ENCODE data around the gene ARNT2.

ARNT2 gene

GRCh38 chr15:80559761-80560160, 155.6 kb downstream of the ARNT2 start:
- no peak for DNase-seq

GRCh38 chr15:80560601-80561400, 156.6 kb downstream of the ARNT2 start:
- DNase-seq = no peak

DNA sequence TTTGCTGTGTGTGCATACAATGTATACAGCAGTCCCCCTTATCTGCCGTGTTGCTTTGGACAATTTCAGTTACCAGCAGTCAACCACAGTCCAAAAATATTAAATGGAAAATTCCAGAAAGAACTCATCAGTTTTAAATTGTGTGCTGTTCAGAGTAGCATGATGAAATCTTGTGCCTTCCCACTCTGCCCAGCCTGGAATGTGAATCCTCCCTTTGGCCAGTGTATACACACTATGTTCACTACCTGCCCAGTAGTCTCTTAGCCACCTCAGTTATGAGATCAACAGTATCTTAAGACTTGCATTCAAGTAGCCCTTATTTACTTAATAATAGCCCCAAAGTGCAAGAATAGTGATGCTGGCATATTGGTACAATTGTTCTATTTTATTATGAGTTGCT, 157.3 kb downstream of the ARNT2 start:
- DNase-seq = no peak

DNA sequence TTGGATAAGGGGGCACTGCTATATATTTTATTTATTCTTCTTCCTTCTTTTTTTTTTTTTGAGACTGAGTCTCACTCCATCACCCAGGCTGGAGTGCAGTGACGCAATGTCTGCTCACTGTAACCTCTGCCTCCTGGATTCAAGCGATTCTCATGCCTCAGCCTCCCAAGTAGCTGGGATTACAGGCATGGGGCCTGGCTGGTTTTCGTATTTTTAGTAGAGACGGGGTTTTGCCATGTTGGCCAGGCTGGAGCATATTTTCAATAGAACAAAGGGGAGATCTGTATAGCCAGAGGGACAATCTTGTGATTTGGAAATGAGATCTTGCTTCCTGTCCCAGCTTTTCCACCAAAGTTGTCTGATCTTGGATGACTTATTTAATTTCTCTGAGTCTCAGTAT, 157.9 kb downstream of the ARNT2 start:
- DNase-seq = no peak

GRCh38 chr15:80562846-80563245, 158.7 kb downstream of the ARNT2 start:
- DNase-seq = no peak

DNA sequence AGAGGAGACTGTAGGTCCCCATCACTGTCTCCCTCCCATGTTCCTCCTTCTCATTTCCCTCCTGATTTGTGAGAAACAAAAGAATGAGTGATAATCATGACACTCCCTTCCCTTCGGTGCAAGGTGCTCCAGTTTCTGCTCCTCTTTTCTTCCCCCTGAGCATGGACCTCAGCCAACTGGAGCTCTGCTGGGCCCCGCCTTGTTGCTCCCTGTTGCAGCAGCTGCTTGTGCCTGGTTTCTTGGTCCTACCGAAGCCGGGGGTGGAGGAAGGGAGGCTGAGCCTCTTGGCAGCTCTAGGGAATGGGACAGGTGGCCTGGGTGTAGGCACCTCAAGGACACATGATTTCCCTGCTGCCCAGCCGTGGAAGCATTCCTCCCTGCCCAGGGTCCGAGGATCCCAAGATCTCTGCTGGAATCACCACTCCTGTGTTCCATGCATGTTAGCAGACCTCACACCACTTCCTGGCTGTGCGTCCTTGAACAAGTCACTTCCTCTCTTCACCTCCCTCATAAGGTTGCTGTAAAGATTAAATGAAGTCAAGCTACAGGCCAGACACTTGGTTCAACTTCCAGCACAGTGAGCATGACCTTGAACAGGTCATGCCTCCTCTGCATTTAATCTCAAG, 159.3 kb downstream of the ARNT2 start:
- no peak for DNase-seq

- DNase-seq = no peak
These were observed 159.9 kb downstream of the ARNT2 start for GRCh38 chr15:80564056-80564455.

- DNase-seq = no peak
These were observed 161.2 kb downstream of the ARNT2 start for GRCh38 chr15:80565398-80565797.

GRCh38 chr15:80565988-80566387, 161.8 kb downstream of the ARNT2 start:
- no peak for DNase-seq

GRCh38 chr15:80567721-80568157, 163.6 kb downstream of the ARNT2 start:
- DNase-seq = peak in 1 of 2 experiments; percentile 6

DNA sequence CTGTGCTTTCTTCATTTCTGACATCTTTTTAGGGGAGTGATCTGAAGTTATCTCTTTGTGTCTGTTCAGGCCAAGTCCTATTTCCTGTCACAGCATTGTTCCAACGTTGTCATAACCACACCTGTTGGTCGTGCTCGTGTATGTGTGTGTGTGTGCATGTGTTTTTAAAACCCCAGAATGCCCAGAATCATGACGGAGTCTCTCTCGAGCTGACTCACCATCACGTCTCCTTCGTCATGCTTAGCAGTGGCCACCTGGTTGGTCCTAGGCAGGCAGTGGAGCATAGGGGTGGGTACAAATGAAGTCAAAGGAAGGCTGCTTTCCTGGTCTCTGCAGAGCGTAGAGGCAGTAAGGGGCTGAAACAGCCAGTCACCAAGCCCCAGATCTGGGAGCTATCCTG, 164.1 kb downstream of the ARNT2 start:
- DNase-seq = no peak

GRCh38 chr15:80568876-80569605, 164.9 kb downstream of the ARNT2 start:
- no peak for DNase-seq

- no peak for DNase-seq
These were observed 165.5 kb downstream of the ARNT2 start for GRCh38 chr15:80569656-80570055.

GRCh38 chr15:80570553-80570952, 166.4 kb downstream of the ARNT2 start:
- DNase-seq = no peak

- no peak for DNase-seq
These were observed 168.2 kb downstream of the ARNT2 start for GRCh38 chr15:80572337-80572736.

DNA sequence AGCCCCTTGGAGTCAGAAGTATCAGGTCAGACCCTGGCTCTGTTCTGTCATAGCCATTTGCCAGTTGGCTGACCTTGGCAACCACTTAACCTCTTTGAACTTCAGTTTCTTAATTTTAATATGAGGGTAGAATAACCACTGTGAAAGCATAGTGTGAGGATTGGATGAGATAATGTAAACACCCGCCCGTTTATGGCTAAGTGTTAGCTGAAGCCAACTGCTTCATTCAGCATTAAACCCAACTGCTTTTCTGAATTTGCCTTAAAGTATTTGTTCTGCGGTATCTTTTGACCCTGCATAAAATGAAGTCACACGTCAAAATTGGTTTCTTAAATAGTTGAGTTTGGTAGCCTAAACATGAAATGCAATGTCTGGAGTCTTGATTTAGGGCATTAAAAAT, 169.4 kb downstream of the ARNT2 start:
- DNase-seq = no peak

GRCh38 chr15:80574590-80574989, 170.4 kb downstream of the ARNT2 start:
- no peak for DNase-seq

DNA sequence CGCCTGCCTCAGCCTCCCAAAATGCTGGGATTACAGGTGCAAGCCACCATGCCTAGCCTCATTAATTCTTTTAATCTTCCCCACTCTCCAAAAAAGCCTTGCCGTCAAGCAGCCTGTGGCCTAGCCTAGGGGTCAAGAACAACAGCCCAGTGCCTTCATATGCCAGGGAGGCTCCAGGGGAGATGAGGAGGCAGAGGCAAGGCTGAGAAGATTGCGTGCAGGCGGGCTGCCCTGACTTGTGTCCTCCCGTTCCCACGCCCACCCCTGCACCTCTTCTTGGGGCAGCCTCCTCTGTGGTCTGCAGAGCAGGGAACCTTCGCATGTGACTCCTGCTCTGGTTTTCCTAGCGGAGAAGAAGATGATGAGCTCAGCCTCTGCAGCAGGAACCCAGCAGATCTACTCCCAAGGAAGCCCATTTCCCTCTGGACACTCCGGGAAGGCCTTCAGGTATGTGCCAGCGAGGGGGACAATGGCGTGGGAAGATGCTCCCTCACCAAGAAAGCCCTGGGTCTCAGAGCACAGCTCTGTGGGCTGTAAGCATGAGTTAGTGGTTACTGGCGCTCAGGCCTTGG, 172.4 kb downstream of the ARNT2 start:
- no peak for DNase-seq

DNA sequence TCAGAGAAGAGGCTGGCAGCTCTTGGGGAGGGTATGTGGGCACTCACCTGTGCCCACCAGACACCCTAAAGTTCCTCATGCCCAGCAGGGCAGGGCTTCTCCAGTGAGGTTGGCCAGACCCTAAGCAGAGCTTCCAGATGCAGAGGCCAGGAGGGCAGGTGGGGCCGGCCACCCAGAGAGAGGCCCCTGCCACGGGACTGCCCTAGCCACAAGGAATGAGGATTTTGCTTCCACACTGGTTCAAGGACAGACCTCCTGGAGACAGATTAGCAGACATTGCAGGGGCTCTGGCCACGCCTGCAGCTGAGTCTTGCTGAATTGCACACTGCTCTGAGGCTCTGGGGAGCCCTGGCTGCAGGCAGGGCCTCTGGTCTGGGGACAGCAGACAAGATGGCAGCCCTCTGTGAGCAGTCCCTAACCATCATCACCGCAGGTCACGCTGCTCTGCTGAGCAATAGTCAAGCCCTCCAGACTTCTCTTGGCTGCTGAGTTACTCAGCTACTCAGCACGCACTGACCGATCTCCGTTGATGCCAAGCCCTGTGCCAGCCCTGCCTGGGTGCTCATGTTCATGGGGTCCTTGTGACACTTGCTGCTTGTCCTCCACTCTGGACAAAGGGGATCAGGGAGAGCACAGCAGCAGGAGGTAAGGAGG, 173.5 kb downstream of the ARNT2 start:
- no peak for DNase-seq

DNA sequence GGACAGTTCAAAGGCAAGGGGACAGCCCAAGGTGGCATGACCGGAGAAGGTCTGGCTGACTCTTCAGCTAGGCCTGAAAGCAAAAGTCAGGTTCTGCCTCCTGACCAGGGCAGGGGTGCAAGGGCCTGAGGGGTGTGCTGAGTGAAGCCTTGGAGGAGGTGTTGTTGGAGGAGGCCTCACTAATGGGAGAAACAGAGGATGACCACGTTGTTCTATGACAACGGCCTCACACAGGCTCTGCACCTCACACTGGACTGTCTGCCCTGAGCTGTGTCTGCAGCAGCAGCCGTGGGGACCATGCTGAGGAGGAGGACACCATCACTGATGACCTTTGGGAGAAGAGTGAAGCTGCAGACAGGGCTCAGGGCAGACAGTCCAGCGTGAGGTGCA, 174.0 kb downstream of the ARNT2 start:
- no peak for DNase-seq

GRCh38 chr15:80578871-80579270, 174.7 kb downstream of the ARNT2 start:
- DNase-seq = no peak

DNA sequence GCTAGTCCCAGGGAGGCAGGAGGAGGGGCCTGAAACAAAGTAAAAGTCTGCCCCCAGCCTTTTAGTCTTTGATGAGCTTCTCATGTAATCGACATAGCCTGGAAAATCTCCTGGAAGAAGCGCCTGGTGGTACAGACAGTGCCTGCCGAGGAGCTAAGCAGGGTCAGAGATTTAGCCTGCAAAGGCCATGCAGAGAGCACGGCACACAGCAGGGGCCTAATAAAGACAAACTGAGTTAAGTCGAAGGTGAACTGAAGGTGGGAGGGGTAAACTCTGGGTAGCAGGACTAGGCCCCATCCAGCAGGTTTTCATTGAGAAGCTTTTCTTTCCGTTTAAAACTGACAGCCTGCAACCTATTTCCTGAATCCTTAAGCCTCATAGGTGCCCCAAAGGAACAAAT, 175.4 kb downstream of the ARNT2 start:
- DNase-seq = no peak

GRCh38 chr15:80580106-80580505, 175.9 kb downstream of the ARNT2 start:
- no peak for DNase-seq

Data from stimulated activated CD4-positive, alpha-beta T cell treated with anti-CD3 and anti-CD28 coated beads, Interleukin-4, amount 100 ng/mL, for 4 hours (primary cell).